Cardiac fibroblast (primary cell): ENCODE measurements around the gene IDE.

Experiments used
- DNase-seq, 2 donors: peaks; one replicate each; pipeline versions ENCODE4 v3.0.0 to v3.0.0-alpha.2; 2010; ENCODE audit warnings: low read depth in 2 of 2
- H3K4me3 ChIP-seq, 2 donors: replicated peaks in 1 of 2; 1 replicate in 1 of 2; 2 replicates in 1 of 2; pipeline ENCODE4 v1.5.1; 2011; ENCODE audit warnings: low read depth in 2 of 2, low read length in 2 of 2, mild to moderate bottlenecking in 2 of 2, moderate library complexity in 1 of 2
- TF ChIP-seq, protein P1 (sequence below): IDR thresholded peaks from one replicate; pipeline ENCODE4 v1.5.1; 2011; ENCODE audit warnings: low read depth, mild to moderate bottlenecking, low read length, inconsistent platforms

The IDE gene

DNA sequence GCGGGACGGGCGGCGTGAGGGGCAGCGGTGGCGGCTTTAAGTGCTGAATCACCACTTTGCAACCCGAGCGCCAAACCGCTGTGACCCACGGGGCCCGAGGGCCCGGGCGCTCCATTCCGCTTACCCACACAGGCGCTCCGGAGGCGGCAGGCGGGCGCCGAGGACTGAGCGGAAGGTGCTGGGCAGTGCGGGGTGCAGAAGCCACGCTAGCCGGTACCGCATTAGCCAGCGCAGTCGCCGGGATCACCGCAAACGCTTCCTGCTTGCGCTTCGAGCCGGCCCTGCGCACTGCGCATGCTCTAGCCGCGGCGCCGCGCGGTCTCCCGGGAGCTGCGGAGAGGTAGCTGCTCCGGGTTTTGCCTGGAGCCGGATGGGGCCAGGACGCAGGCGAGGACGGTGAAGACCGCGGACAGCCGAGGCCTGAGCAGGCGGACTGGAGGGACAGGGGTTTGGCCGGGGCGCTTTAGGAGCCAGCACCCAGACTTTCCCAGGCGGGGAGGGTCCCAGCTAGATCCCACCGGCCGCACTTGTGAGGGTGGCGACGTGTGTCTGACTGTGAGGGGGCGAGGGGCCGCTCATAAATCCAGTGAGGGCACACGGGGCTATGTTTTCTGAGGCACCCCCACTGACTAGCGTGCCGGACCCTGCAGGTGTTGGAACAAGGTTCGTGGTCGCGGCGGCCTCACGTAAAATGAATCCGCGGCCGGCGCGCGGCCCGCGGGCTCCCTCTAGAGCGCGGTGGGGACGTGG is at the start of gene IDE:
TSS of gene IDE (minus strand) at position 296 of the 750 bp plus-strand sequence. CDS start at position 222, 74 bp downstream.
- peak; percentile 90 to 91 for DNase-seq
- TF ChIP-seq, protein P1, sequence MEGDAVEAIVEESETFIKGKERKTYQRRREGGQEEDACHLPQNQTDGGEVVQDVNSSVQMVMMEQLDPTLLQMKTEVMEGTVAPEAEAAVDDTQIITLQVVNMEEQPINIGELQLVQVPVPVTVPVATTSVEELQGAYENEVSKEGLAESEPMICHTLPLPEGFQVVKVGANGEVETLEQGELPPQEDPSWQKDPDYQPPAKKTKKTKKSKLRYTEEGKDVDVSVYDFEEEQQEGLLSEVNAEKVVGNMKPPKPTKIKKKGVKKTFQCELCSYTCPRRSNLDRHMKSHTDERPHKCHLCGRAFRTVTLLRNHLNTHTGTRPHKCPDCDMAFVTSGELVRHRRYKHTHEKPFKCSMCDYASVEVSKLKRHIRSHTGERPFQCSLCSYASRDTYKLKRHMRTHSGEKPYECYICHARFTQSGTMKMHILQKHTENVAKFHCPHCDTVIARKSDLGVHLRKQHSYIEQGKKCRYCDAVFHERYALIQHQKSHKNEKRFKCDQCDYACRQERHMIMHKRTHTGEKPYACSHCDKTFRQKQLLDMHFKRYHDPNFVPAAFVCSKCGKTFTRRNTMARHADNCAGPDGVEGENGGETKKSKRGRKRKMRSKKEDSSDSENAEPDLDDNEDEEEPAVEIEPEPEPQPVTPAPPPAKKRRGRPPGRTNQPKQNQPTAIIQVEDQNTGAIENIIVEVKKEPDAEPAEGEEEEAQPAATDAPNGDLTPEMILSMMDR, result peak; percentile 86
- peak within 1 kb of the TSS; percentile 84 to 96 for H3K4me3 ChIP-seq

DNA sequence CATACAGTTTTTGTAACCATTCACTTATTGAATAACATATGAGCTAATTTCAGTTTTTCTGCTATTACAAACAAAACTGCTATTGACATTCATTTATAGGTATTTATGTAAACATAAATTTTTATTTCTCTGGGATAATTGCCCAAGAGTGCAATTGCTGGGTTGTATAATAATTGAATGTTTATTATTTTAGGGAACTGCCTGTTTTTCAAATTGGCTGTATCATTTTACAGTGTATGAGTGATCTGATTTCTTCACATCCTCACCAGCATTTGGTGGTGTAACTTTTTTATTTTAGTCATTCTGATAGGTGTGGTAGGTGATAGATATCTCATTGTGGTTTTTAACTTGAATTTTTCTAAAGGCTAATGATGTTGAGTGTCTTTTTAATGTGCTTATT is 45.5 kb upstream of the IDE start:
- TF ChIP-seq, protein P1, result no peak
- no peak for DNase-seq
- no peak overlapping the region for H3K4me3 ChIP-seq

DNA sequence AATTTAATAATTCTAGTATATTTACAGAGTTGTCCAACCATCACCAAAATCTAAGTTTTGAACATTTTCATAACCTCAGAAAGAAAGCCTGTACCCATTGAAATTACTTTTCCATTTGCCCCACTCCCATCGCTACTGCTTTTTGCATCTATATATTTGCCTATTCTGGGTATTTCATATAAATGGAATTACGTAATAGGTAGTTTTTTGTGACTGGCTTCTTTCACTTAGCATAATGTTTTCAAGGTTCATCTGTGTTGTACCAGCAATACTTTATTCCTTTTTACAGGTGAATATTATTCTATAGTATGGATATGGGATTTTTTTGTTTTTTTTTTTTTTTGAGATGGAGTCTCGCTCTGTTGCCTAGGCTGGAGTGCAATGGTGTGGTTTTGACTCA is 41.6 kb upstream of the IDE start:
- DNase-seq, result no peak
- no peak overlapping the region for H3K4me3 ChIP-seq
- TF ChIP-seq, protein P1, result no peak

DNA sequence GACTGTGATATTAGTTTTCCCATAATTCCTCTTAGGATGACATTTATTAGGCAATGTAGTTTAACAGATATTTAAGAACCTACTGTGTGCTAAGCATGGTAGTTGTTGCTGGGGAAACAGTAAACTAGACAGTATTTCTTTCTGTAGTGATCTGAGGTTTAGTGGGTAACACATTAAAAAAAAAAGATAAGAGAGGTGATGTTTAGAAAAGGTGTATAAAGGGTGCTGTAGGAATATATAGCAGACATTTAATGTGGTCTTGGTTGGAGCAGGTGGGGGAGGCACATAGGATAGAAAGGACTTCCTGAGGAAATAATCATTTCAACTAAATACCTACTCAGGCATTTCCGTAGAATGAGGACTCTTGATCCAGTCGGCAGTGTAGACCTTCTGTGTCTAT is 30.9 kb upstream of the IDE start:
- DNase-seq, result no peak
- TF ChIP-seq, protein P1, result no peak
- H3K4me3 ChIP-seq, result no peak overlapping the region

DNA sequence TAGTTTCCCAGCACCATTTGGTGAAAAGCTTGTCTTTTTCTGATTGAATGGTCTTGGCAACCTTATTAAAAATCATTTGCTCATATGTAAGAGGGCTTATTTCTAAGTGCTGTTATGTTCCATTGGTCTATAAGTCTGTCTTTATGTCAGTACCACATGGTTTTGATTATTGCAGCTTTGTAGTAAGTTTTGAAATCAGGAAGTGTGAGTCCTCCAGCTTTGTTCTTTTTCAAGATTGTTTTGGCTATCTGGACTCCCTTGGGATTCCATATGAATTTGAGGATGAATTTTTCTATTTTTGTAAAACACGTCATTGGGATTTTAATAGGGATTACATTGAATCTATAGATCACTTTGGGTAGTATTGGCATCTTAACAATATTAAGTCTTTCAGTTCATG is 24.4 kb upstream of the IDE start:
- TF ChIP-seq, protein P1, result no peak
- DNase-seq, result peak; percentile 36 to 79
- no peak overlapping the region for H3K4me3 ChIP-seq

DNA sequence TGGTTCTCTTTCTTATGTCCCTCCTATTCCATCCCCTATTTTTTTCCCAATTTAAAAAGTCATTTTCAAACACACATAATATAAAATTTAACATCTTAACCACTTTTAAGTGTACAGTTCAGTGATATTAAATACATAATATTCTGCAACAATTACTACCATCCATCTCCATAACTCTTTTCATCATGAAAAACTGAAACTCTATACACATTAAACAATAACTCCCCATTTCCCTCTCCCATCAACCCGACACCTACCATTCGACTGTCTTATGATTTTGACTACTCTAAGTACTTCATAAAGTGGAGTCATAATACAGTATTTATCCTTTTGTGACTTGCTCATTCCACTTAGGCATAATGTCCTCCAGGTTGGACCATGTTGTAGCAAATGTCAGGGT is 21.6 kb upstream of the IDE start:
- DNase-seq, result no peak
- TF ChIP-seq, protein P1, result no peak
- no peak overlapping the region for H3K4me3 ChIP-seq
